GM19035 (cell line): Measurements from ENCODE around the gene CSDE1.

Experiments used
- ATAC-seq: cut with Tn5 transposase; IDR thresholded peaks from one replicate; pipeline ENCODE4 v1.9.1; 2021; ENCODE audit not compliant: unreplicated experiment

Gene CSDE1

DNA sequence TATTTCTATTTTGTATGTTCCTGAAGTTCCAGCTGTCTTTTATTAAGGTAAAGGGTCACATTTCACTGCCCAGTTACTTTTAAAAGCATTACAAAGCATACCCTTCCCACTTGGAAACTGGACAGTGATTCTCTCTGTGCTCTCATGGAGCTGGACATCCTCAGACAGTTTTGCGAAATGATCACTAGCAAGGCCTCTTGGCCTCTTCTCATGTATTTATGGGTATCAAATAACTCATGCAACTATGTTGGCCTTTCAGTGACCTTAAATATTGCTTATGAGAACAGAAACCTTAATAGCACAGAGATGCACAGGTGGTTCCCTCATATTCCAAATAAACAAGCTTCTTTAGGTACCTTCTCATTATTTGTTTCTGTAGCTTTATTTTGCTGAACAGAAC lies 54.5 kb downstream of the CSDE1 start:
- no peak for ATAC-seq

DNA sequence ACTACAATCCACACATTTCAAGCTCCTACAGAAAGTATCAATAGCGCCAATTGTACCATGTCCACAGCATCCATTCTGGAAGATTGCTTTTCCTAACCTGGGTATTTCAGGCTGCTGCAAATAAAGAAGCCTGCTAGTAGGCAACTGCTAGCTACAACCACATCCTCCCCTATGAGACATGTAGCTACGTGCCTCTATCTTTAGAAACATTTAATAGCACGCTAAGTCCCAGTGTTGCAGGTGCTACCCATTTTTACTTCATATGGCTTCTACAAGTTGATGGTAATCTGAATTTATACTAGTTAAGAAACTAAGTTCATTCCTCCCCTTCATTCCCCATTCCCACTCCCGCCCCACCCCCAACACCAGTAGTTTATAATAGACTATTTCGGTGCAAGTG lies 55.0 kb downstream of the CSDE1 start:
- ATAC-seq: no peak

DNA sequence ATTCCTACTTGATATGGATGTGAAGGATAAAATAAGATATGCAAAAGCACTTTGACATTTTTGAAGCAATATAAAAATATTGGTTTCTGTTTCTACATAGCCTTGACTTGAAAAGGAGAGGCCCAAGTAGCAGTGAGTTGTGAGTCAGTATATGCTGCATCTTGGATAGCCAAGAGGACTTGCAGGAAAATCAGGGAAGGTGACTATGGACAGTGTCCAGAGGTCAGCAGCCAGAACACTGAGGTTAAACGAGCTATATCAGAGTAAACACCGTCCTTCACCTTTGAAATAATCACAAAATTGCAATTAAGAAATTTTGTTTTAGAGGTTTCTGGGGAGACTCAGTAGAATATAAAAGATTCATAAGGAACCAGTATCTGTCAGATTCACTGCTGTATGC lies 55.9 kb downstream of the CSDE1 start:
- no peak for ATAC-seq

DNA sequence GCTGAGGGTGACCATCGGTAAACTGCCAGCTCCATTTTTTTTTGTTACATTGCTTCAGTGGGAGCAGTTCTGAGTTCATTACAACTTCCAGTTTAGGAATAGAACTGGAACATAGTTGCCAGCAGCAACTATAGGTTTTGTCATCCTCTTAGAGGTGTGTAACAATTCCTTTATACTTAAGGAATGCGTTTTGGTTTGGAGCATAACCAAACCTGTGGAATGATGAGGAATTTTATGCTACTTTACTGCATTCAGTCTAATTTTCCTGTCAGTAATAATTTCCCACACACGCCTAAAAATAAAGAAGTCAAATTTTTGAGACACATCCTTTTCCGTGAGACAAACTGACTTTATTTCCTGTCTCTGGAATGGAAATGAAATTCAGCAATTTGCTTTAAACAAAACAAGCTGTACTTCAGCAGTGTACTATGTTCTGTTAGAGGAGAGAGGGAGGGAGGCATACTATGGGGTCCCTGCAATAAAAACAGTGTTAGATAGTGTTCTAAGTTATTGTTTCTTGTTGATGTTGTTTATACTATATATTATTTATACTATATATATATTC lies 57.7 kb downstream of the CSDE1 start:
- no peak for ATAC-seq

GRCh38 chr1:114696810-114697209 lies 61.0 kb downstream of the CSDE1 start:
- no peak for ATAC-seq

DNA sequence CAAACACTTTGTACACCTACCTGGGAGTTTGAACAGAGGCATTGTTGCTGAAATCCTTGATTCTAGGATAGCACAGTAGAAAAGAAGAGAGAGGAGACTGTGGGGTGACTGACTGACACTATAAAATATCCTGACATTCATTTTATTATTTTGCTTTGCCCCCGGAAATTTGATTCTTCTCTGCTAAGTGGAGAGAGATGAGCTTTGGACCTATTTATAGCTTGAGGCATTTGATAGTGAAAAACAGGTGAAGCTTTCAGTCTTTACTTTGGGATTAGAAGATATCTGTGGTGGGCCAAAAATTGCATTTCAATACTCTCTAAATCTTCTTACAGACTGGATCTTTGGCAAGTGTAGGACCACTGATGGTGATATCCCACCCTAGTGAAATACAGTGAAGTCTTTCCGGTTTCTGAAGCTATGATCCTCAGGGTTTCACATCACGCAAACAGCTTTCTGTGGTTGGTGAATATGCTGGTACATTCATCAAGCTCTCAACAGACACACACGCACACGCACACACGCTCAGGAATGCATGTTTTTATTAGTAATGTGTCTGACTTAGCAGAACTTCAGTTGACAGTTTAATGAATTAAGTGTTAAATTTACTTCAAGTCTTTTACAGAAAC lies 62.2 kb downstream of the CSDE1 start, which contains the start of gene AMPD1:
Gene AMPD1 (minus strand): TSS at position 117 of the 629 bp plus-strand sequence. CDS start 75 bp downstream, at position 42.
- ATAC-seq: no peak

DNA sequence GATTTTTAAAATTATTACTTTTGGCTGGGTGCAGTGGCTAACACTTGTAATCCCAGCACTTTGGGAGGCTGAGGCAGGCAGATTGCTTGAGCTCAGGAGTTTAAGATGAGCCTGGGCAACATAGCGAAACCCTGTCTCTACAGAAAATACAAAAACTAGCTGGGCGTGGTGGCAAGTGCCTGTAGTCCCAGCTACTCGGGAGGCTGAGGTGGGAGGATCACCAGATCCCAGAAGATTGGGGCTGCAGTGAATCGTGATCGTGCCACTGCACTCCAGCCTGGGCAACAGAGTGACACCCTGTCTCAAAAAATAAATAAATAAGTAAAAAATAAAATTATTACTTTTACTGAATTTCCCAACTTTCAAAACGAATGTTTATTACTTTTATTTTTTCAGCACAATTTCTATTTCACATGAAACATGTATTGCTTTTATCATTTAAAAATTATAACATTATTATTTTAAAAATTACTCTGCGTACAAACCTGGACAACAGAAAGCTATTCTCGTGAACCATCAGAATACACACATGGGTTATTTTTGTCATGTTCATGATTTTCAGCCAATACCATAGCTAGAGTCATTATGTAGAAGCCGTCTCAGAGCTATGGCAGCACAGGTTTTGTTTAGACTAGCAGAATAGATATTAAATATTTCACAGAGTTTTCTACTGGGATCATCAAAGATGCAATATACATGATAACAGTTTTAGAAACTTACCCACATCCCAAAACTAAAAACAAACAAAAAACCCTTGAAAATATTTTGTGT lies 63.1 kb downstream of the CSDE1 start:
- ATAC-seq: no peak

- no peak for ATAC-seq
Observed at GRCh38 chr1:114692947-114693346, 64.8 kb downstream of the CSDE1 start.

GRCh38 chr1:114691061-114691460 lies 66.7 kb downstream of the CSDE1 start:
- ATAC-seq: no peak

DNA sequence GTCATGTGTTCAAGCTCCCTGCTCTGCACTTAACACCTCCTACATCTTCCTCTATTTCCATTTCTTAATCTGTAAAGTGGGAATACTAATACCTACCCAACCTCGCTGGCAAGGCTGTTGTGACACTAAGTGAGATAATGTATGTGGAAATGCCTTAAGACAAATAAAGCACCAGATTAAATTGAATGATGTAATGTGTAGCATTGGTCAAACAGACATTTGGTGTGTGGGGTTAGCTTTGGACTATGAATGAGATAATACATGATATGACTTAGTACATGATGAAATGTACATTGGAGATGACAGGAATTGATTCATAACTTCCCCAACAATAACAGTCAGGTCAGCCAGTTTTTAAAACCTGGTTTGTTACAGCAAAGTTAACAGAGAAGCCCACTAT lies 67.6 kb downstream of the CSDE1 start:
- no peak for ATAC-seq

DNA sequence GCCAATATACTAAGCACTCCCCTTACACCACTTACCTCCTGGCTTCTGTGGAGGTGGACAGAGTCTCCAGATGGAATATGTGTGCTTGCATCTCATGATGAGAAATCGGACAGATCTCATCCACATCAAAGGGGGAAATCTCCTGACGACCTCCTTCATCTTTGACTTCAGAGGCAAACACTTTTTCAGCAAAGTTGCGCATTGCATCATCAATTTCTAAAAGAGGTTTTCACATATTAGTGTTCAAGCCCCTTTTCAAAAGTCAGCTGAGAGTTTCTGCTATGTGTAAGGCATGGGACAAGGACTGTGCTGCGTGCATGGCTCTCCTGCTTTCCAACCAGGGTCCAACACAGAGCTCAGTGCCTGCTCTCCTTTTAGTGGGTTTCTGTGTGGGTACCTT lies 69.3 kb downstream of the CSDE1 start:
- no peak for ATAC-seq

- ATAC-seq: no peak
Observed at GRCh38 chr1:114685851-114686250, 71.9 kb downstream of the CSDE1 start.

GRCh38 chr1:114677691-114678090 lies 80.1 kb downstream of the CSDE1 start:
- no peak for ATAC-seq

DNA sequence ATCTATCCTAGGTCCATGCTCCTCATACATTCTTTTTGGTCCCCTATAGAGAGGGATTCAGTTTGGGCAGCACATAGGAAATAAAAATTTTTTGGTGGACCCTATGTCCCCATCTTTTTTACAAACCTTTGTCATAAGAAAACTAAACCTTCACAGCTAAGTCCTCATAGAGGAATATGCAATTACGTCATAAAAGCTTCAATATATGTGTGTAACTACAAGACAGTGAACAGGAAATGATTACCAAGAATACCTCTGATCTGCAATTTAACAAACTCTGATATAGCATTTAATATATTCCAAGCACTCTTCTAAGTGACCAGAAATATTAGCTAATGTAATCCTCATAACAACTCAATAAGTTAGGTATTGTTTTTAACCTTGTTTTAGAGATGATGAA lies 81.7 kb downstream of the CSDE1 start:
- no peak for ATAC-seq

- no peak for ATAC-seq
Observed at GRCh38 chr1:114671939-114672275, 85.9 kb downstream of the CSDE1 start.

- no peak for ATAC-seq
Observed at GRCh38 chr1:114671011-114671938, 86.5 kb downstream of the CSDE1 start.

- ATAC-seq: peak; percentile 98
Observed at GRCh38 chr1:114670083-114671010, 87.4 kb downstream of the CSDE1 start.

DNA sequence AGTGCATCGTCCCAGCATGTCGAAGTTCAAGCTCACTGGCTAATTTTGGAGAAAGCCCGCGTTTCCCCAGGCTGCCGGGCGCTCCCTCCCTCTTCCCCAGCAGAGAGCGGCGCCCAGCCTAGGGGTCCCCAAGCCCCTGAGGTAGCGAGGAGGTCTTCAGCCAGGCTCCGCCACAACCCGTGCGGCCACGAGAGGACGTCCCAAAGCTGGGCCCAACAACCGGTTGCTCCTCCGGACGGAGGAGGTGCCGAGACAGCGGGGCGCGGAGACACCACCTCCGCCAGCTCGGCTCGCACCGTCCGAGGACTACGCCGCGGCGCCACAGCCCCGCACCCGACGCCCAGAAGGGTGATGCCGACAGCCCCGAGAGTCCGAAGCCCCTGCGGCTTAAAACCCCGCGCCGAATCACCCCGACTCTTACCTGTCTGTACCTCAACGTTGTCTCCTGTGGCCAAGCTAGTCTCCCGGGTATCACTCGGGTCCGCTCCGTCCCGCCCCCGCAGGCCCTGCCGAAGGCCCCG lies 88.2 kb downstream of the CSDE1 start, which contains the start of gene DENND2C:
Gene DENND2C (minus strand): TSS at position 488 of the 521 bp plus-strand sequence. CDS start 44,065 bp downstream, outside the sequence.
- ATAC-seq: peak; percentile 64

DNA sequence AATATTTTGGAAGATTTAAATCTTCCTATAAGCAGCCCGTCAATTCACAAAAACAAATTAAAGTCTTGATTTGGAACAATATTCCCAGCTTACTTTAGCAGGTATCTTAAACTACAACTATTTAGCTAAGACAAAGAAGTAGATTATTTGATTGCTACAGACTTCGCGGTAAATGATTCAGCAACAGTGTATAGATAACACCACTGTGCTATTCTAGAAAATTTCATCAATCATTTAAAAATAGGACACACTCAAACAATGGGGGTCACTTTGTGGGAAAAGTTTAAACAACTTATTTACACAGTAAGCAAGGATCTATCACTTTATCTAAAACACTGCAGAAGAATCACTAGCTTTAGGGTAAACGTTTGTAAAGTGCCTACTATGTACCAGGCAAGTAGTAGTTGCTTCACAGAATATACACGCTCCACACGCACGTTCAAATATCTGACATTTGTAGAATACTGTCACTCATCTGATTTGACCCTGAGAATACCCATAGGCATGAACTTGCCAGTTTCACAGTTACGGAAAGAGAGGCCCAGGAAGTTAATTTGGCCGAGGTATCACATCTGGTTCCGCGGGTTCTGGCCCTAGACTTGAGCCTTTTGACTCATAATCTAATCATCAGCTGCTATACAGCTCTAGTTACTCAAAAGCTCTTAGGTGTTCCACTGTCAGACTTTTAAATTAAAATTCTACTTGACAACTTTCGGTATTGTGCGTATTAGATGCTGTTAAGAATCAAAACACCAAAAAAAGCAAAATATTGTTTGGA lies 88.8 kb downstream of the CSDE1 start:
- ATAC-seq: no peak
